SJCRH30 (cell line): ENCODE results near the gene OR2AG1. TPM values are rescaled to one million over a fixed set of nuclear protein-coding genes. Genes with fewer than 3 reads are reported as not detected.
A peak's percentile ranks its signal among the peaks of the same experiment; 100 is the strongest.

Source experiments
- DNase-seq, 2 experiments: peaks; one replicate each; pipeline ENCODE4 v3.0.0-alpha.2; 2015 to 2020
- H3K27ac ChIP-seq: fragments of 250-450 bp; sonication (Bioruptor Pico); 2 replicates; pipeline ENCODE4 v1.5.1; 2020; ENCODE audit warnings: mild to moderate bottlenecking, moderate library complexity
- H3K27me3 ChIP-seq: fragments of 250-450 bp; sonication (Bioruptor Pico); 2 replicates; pipeline ENCODE4 v1.5.1; 2020; ENCODE audit warnings: mild to moderate bottlenecking, moderate library complexity
- H3K36me3 ChIP-seq: fragments of 250-450 bp; sonication (Bioruptor Pico); 2 replicates; pipeline ENCODE4 v1.5.1; 2020; ENCODE audit warnings: mild to moderate bottlenecking, moderate library complexity
- H3K4me1 ChIP-seq: fragments of 250-450 bp; sonication (Bioruptor Pico); 2 replicates; pipeline ENCODE4 v1.5.1; 2020; ENCODE audit warnings: mild to moderate bottlenecking, moderate library complexity
- H3K4me3 ChIP-seq: fragments of 250-450 bp; sonication (Bioruptor Pico); 2 replicates; pipeline ENCODE4 v1.5.1; 2020; ENCODE audit warnings: mild to moderate bottlenecking, moderate library complexity
- H3K9me3 ChIP-seq: fragments of 250-450 bp; sonication (Bioruptor Pico); replicated peaks from 2 replicates; pipeline ENCODE4 v1.5.1; 2020; ENCODE audit warnings: mild to moderate bottlenecking, moderate library complexity
- total RNA-seq: library from RNA; depleted of rRNA; stranded (reverse); fragments of >200 nt; shearing (Covaris generic); gene quantifications from 2 replicates; pipeline ENCODE4 v1.2.3, GENCODE V29; 2014; rRNA removed

Gene OR2AG1
- total RNA-seq, result not detected in 2 replicates

- H3K9me3 ChIP-seq, result no peaks in the 10 kb centered on the region
- no peaks in the 10 kb centered on the region for H3K27me3 ChIP-seq
- H3K4me3 ChIP-seq, result no peak within 1 kb of the TSS
- no peak for DNase-seq
- H3K4me1 ChIP-seq, result no peaks in the 10 kb centered on the region
- H3K27ac ChIP-seq, result no peak within 1 kb of the TSS
- no peaks in the 10 kb centered on the region for H3K36me3 ChIP-seq
These were observed at the start of gene OR2AG1 for GRCh38 chr11:6782720-6783119. TSS of gene OR2AG1 (plus strand) at chr11:6783020. CDS start at chr11:6785038, 2,018 bp downstream.

- DNase-seq, result no peak
- Histone ChIP-seq H3K9me3 (no peaks in the 10 kb centered on the region), H3K4me3 (no peak overlapping the region), H3K27me3 (no peaks in the 10 kb centered on the region), H3K27ac (no peak overlapping the region), H3K36me3 (no peaks in the 10 kb centered on the region), H3K4me1 (peaks cover 9% of the 10 kb centered on the region; the same call in 1 of the 2 replicates)
These were observed 49.2 kb upstream of the OR2AG1 start for GRCh38 chr11:6733326-6734275.

- H3K36me3 ChIP-seq, result no peaks in the 10 kb centered on the region
These were observed 48.2 kb upstream of the OR2AG1 start for GRCh38 chr11:6734616-6735015.

GRCh38 chr11:6735306-6735705 lies 47.5 kb upstream of the OR2AG1 start:
- Histone ChIP-seq H3K4me3 (no peak overlapping the region), H3K4me1 (peaks cover 9% of the 10 kb centered on the region; the same call in 1 of the 2 replicates), H3K36me3 (no peaks in the 10 kb centered on the region), H3K27ac (no peak overlapping the region), H3K9me3 (no peaks in the 10 kb centered on the region), H3K27me3 (no peaks in the 10 kb centered on the region)
- peak in 1 of 2 experiments; percentile 31 for DNase-seq

More at GRCh38 chr11:6734616-6735015, 48.2 kb upstream of the OR2AG1 start:
- Histone ChIP-seq H3K9me3 (no peaks in the 10 kb centered on the region), H3K27ac (no peak overlapping the region), H3K4me3 (no peak overlapping the region), H3K4me1 (peaks cover 9% of the 10 kb centered on the region; the same call in 1 of the 2 replicates), H3K27me3 (no peaks in the 10 kb centered on the region)
- DNase-seq, result no peak

GRCh38 chr11:6736495-6737121 lies 46.2 kb upstream of the OR2AG1 start:
- H3K27me3 ChIP-seq, result no peaks in the 10 kb centered on the region
- H3K36me3 ChIP-seq, result no peaks in the 10 kb centered on the region
- peak in 1 of 2 experiments; percentile 16 for DNase-seq
- peaks cover 9% of the 10 kb centered on the region; the same call in 1 of the 2 replicates for H3K4me1 ChIP-seq
- H3K4me3 ChIP-seq, result no peak overlapping the region
- no peaks in the 10 kb centered on the region for H3K9me3 ChIP-seq
- no peak overlapping the region for H3K27ac ChIP-seq

- H3K27me3 ChIP-seq, result no peaks in the 10 kb centered on the region
- H3K36me3 ChIP-seq, result no peaks in the 10 kb centered on the region
- no peak overlapping the region for H3K27ac ChIP-seq
- peaks cover 9% of the 10 kb centered on the region; the same call in 1 of the 2 replicates for H3K4me1 ChIP-seq
- H3K4me3 ChIP-seq, result no peak overlapping the region
- no peaks in the 10 kb centered on the region for H3K9me3 ChIP-seq
- DNase-seq, result peak; percentile 13 to 63
These were observed 44.9 kb upstream of the OR2AG1 start for GRCh38 chr11:6737872-6738466.

- peaks cover 9% of the 10 kb centered on the region; the same call in 1 of the 2 replicates for H3K4me1 ChIP-seq
- no peaks in the 10 kb centered on the region for H3K9me3 ChIP-seq
- no peaks in the 10 kb centered on the region for H3K36me3 ChIP-seq
- no peak overlapping the region for H3K4me3 ChIP-seq
- DNase-seq, result no peak
- H3K27ac ChIP-seq, result no peak overlapping the region
- H3K27me3 ChIP-seq, result no peaks in the 10 kb centered on the region
These were observed 44.2 kb upstream of the OR2AG1 start for GRCh38 chr11:6738590-6738989.

GRCh38 chr11:6742260-6742659 lies 40.6 kb upstream of the OR2AG1 start:
- no peak overlapping the region for H3K4me3 ChIP-seq
- no peaks in the 10 kb centered on the region for H3K9me3 ChIP-seq
- no peak for DNase-seq
- no peaks in the 10 kb centered on the region for H3K4me1 ChIP-seq
- H3K27ac ChIP-seq, result no peak overlapping the region
- no peaks in the 10 kb centered on the region for H3K36me3 ChIP-seq
- peaks cover 8% of the 10 kb centered on the region for H3K27me3 ChIP-seq

- H3K27me3 ChIP-seq, result peaks cover 20% of the 10 kb centered on the region
- no peak overlapping the region for H3K4me3 ChIP-seq
- no peak overlapping the region for H3K27ac ChIP-seq
- DNase-seq, result no peak
- no peaks in the 10 kb centered on the region for H3K4me1 ChIP-seq
- no peaks in the 10 kb centered on the region for H3K36me3 ChIP-seq
- no peaks in the 10 kb centered on the region for H3K9me3 ChIP-seq
These were observed 37.8 kb upstream of the OR2AG1 start for GRCh38 chr11:6745018-6745417.

GRCh38 chr11:6745465-6746015 lies 37.3 kb upstream of the OR2AG1 start:
- H3K9me3 ChIP-seq, result no peaks in the 10 kb centered on the region
- no peaks in the 10 kb centered on the region for H3K36me3 ChIP-seq
- no peak overlapping the region for H3K4me3 ChIP-seq
- H3K27me3 ChIP-seq, result peaks cover 20% of the 10 kb centered on the region
- DNase-seq, result no peak
- no peak overlapping the region for H3K27ac ChIP-seq
- no peaks in the 10 kb centered on the region for H3K4me1 ChIP-seq

GRCh38 chr11:6746086-6746618 lies 36.7 kb upstream of the OR2AG1 start:
- peaks cover 20% of the 10 kb centered on the region for H3K27me3 ChIP-seq
- no peak for DNase-seq
- no peak overlapping the region for H3K4me3 ChIP-seq
- no peak overlapping the region for H3K27ac ChIP-seq
- no peaks in the 10 kb centered on the region for H3K36me3 ChIP-seq
- no peaks in the 10 kb centered on the region for H3K4me1 ChIP-seq
- H3K9me3 ChIP-seq, result no peaks in the 10 kb centered on the region

- Histone ChIP-seq H3K27me3 (peaks cover 20% of the 10 kb centered on the region), H3K27ac (no peak overlapping the region), H3K4me3 (no peak overlapping the region), H3K4me1 (no peaks in the 10 kb centered on the region), H3K36me3 (no peaks in the 10 kb centered on the region), H3K9me3 (no peaks in the 10 kb centered on the region)
- no peak for DNase-seq
These were observed 36.2 kb upstream of the OR2AG1 start for GRCh38 chr11:6746626-6747025.

GRCh38 chr11:6747097-6747668 lies 35.6 kb upstream of the OR2AG1 start:
- no peaks in the 10 kb centered on the region for H3K36me3 ChIP-seq
- no peak overlapping the region for H3K27ac ChIP-seq
- no peaks in the 10 kb centered on the region for H3K4me1 ChIP-seq
- no peaks in the 10 kb centered on the region for H3K9me3 ChIP-seq
- peaks cover 20% of the 10 kb centered on the region for H3K27me3 ChIP-seq
- H3K4me3 ChIP-seq, result no peak overlapping the region
- no peak for DNase-seq

- H3K36me3 ChIP-seq, result no peaks in the 10 kb centered on the region
- peaks cover 2% of the 10 kb centered on the region; the same call in 1 of the 2 replicates for H3K27me3 ChIP-seq
- no peak overlapping the region for H3K4me3 ChIP-seq
- H3K4me1 ChIP-seq, result no peaks in the 10 kb centered on the region
- H3K9me3 ChIP-seq, result no peaks in the 10 kb centered on the region; the same call in 1 of the 2 replicates
- peak; percentile 10 to 64 for DNase-seq
- H3K27ac ChIP-seq, result no peak overlapping the region
These were observed 27.4 kb upstream of the OR2AG1 start for GRCh38 chr11:6755303-6755952.
